ENCODE data around the gene THSD4.

Gene THSD4

GRCh38 chr15:71662306-71662705 is 547.0 kb downstream of the THSD4 start:
- no peak overlapping the region for H3K27ac ChIP-seq
- TF ChIP-seq CTCF (conservative IDR thresholded peaks at IDR 0.05), result no peak

- no peak for TF ChIP-seq CTCF (conservative IDR thresholded peaks at IDR 0.05)
- no peak overlapping the region for H3K27ac ChIP-seq
These were observed 549.4 kb downstream of the THSD4 start for GRCh38 chr15:71664622-71665021.

- TF ChIP-seq CTCF (conservative IDR thresholded peaks at IDR 0.05), result no peak
- no peak overlapping the region for H3K27ac ChIP-seq
These were observed 551.7 kb downstream of the THSD4 start for GRCh38 chr15:71666763-71667620.

- peak overlapping the region; percentile 46 for H3K27ac ChIP-seq
- no peak for TF ChIP-seq CTCF (conservative IDR thresholded peaks at IDR 0.05)
These were observed 554.4 kb downstream of the THSD4 start for GRCh38 chr15:71669688-71670087.

- H3K27ac ChIP-seq, result peak overlapping the region; percentile 46
These were observed 555.0 kb downstream of the THSD4 start for GRCh38 chr15:71670222-71670621.

- TF ChIP-seq CTCF (conservative IDR thresholded peaks at IDR 0.05), result no peak
- no peak overlapping the region for H3K27ac ChIP-seq
These were observed 559.1 kb downstream of the THSD4 start for GRCh38 chr15:71674354-71674753.

- no peak overlapping the region for H3K27ac ChIP-seq
- no peak for TF ChIP-seq CTCF (conservative IDR thresholded peaks at IDR 0.05)
These were observed 562.1 kb downstream of the THSD4 start for GRCh38 chr15:71677352-71677751.

- no peak overlapping the region for H3K27ac ChIP-seq
- TF ChIP-seq CTCF (conservative IDR thresholded peaks at IDR 0.05), result no peak
These were observed 562.5 kb downstream of the THSD4 start for GRCh38 chr15:71677766-71678165.

Measured in VCaP (cell line).